Hematopoietic multipotent progenitor cell treated with erythropoietin and hydrocortisone succinate and interleukin-3 and kit ligand, for 8 days (in vitro differentiated cells): ENCODE measurements around the gene WNT7A.

Experiments used
- DNase-seq: peaks from one replicate; pipeline ENCODE4 v3.0.0-alpha.2; 2015

Gene WNT7A

DNA sequence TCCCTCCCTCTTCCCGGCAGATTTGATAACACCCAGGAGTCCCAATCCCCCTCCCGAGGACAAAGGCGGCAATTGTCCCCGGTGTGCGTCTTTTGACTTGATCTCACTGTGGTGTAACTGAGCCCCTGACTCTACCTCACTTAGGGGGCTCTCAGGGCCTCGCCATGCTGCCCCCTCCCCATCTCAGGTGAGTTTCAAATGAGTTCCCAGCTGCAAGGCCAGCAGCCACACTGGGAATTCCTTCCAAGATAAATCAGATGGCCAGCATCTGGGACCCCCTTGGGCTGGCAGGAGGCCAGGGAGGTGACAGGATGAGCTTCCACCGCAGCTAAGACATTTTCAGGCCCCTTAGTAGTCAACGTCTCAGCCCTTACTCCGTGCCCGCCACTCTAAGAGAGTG is 35.0 kb downstream of the WNT7A start:
- no peak for DNase-seq

- DNase-seq: no peak
Measured at GRCh38 chr3:13844286-13844685, 35.6 kb downstream of the WNT7A start.

DNA sequence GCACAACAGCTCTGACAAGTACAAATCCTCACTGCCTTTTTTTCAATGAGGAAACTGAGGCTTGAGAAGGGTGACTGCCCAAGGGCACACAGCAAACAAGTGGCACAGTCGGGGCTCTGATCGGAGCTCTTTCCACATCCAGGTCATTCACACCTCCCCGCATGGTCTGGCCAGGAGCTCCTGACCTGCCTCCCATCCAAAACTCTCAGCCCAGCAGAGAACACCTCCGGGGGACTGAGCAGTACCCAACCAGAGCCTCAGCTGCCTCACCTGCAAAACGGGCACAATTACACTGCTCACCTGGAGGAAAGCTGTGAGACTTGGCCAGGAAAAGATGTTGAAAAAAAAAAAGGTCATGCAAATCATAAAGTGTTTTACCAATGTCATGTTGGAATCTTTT is 36.5 kb downstream of the WNT7A start:
- DNase-seq: no peak

DNA sequence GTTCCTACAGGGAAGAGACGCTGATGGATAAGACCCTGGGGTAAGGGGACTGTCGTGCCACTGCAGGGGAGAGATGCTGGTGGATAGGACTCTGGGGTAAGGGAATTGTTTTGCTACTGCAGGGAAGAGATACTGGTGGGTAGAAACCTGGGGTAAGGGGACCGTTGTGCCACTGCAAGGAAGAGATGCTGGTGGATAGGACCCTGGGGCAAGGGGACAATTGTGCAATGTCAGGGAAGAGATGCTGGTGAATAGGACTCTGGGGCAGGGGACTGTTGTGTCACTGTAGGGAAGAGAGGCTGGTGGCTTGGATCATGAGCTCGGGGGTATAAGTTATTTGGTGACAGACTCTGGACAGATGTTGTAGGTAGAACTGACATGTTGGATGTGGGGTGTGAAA is 37.6 kb downstream of the WNT7A start:
- DNase-seq: no peak

DNA sequence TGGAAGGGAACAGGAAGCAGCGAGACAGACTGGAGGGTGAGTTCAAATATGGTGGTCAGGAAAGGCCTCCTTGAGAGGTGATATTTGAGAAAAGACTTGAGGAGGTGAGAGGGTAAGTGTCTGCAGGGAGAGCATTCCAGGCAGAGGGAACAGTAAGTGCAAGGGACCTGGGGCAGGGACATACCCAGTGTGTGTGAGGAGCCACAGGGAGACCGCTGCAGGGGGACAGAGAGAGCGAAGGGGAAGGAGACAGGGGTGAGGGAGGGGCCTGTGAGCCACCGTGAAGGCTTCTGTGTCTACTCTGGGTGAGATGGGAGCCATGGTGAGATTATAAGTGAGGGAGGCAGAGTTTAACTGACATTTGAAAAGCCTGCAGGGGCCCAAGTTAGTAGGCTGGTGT is 38.0 kb downstream of the WNT7A start:
- no peak for DNase-seq

GRCh38 chr3:13841141-13841540 is 38.7 kb downstream of the WNT7A start:
- DNase-seq: no peak

DNA sequence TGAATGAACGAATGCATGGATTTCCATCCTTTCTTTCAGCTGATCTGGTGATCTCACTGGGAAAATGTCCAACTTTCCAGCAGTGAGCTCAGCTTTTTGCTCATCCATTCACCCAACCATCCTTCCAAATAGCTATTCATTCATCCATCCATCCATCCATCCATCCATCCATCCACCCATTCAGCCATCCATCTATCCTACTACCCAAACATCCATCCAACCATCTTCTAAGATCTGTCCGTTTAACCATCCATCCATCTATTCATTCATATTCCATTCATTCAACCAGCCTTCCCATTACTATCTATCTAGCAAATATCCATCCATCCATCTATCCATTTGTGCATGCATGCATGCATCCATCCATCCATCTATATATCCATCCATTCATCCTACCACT is 39.4 kb downstream of the WNT7A start:
- no peak for DNase-seq

- DNase-seq: no peak
Measured at GRCh38 chr3:13839726-13840340, 40.0 kb downstream of the WNT7A start.

DNA sequence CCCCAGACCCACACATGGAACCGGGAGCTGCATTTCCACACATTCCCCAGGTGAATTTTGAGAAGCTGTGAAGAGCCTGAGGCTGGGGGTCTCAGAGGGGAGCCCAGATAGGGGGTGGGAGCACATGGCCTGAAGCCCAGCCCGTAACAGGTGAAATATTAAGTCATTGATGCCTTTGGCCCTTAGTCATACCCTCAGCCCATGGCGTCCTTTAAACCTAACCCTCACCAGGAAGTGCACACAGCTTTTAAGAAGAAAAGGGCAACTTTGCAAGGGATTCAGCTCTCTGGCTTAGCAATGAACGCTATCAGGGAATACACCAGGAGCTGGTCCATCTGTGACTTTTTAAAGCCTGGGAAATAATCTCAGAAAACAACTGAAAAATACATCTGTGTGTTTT is 40.6 kb downstream of the WNT7A start:
- DNase-seq: no peak

DNA sequence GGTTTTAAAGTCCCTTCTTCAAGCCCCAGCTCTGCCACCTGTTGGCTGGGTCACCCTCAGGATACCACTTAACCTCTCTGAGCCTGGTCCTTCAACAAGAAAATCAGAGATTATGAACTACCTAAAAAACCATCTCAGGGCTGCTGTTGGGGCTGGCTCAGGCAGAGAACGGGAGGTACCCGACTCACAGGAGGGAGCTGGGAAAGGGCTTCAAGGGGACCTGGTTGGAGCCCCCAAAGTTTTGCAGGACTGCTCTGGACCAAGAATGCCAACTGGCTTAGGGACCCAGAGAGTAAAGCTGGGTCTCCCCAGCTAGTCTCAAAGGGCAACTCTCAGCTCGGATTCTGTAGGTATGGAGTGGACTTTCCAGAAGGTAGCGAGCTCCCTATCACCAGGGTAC is 41.5 kb downstream of the WNT7A start:
- DNase-seq: no peak

DNA sequence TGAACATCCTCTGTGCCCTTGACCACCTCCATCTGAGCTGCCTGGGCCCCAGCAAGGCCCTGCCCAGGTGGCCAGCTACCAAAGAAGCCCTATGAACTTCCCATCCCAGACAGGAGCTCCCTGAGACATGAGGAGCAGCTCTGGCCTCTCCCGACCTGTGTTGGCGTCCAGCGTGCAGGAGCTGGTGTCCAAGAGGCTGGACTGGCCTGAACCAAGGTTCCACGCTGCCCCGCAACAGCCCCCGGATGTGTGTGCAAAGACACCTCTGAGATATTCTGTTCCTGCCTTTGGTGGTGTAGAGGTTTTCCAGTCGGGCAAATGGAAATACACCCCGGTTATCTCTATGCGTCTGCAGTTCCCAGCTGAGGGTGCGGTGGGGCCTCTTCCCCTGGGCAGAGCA is 42.1 kb downstream of the WNT7A start:
- DNase-seq: no peak

- DNase-seq: no peak
Measured at GRCh38 chr3:13836658-13837587, 42.9 kb downstream of the WNT7A start.

DNA sequence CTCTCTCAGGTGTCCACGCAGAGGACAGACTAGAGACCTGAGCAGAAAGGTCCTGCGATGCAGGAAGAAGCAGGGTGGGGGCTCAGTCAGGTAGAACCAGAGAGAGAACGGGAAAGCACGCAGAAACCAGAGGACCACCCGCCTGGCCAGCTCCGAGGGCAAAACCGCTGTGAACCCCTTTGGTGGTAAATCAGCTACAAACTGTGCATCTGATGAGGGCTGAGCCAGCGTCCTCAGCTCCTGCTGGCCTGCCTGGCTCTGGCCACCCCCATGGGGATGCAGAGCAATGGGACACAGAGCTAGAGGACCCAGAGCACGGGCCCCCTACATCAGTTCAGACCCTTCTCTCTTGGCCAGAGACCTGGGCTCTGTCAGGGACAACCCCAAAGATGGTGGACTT is 44.6 kb downstream of the WNT7A start:
- DNase-seq: no peak

GRCh38 chr3:13834258-13835035 is 45.4 kb downstream of the WNT7A start:
- DNase-seq: no peak

DNA sequence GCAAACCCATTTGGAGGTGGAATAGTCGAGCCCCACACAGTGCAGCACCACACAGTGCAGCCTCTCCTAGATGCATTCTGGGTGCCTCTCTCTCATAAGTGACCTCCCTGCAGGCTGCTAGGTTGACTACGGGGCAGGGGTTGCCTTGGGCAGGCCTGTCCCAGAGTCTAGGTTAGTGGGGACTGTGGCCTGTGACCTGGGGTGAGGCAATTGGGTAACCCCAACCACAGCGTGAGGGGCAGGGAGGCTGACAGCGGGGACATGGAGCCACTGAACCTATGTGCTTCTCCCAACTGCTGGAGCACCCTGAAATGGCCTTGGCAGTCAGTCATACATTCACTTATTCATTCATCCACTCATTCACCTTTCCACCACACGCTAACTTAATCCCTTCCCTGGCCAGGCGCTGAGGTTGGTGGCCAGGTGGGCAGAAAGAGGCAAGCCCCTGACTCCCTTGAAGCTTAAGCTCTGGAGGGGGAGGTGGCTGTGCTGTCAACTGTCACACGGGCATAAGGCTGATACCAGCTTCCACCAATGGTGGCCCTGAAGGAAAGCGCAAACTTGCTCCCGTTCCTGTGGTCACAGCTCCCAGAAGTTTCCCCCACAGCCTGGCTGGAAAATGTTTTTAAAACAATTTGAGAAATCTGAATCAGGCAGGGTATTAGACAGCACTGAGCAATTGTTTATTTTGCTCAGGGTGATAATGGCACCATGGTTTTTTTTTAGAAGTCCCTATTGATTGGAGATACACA is 46.2 kb downstream of the WNT7A start:
- no peak for DNase-seq

DNA sequence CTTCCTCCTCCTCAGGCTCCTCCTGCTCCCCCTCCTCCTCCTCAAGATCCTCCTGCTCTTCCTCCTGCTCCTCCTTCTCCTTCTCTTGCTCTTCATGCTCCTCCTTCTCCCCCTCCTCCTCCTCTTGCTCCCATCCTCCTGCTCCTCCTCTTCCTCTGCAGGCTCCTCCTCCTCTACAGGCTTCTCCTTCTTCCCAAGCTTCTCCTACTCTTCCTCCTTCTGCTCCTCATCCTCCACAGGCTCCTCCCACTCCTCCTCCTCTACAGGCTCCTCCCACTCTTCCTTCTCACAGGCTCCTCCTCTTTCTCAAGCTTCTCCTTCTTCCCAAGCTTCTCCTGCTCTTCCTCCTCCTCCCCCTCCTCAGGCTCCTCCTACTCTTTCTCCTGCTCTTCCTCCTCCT is 47.7 kb downstream of the WNT7A start:
- DNase-seq: no peak

GRCh38 chr3:13831386-13831996 is 48.4 kb downstream of the WNT7A start:
- no peak for DNase-seq

DNA sequence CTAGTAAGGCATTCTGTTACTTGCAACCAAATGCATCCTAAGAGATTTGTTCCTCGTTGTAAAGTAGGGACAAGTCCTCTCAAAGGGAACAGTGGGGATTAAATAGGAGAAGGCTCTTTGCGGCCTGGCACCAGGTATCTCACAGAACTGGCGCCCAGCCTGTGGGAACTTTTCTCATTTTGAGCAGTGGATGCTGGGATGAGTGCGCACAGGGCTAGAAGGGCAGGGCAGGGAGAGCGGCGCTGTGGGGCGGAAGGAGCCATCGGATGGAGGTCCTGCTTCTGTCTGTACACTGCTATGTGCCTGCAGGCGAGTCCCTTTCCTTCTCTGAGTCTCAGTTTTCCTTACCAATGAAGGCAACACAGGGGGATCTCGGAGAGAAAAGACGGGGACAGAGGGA is 50.6 kb downstream of the WNT7A start:
- no peak for DNase-seq

DNA sequence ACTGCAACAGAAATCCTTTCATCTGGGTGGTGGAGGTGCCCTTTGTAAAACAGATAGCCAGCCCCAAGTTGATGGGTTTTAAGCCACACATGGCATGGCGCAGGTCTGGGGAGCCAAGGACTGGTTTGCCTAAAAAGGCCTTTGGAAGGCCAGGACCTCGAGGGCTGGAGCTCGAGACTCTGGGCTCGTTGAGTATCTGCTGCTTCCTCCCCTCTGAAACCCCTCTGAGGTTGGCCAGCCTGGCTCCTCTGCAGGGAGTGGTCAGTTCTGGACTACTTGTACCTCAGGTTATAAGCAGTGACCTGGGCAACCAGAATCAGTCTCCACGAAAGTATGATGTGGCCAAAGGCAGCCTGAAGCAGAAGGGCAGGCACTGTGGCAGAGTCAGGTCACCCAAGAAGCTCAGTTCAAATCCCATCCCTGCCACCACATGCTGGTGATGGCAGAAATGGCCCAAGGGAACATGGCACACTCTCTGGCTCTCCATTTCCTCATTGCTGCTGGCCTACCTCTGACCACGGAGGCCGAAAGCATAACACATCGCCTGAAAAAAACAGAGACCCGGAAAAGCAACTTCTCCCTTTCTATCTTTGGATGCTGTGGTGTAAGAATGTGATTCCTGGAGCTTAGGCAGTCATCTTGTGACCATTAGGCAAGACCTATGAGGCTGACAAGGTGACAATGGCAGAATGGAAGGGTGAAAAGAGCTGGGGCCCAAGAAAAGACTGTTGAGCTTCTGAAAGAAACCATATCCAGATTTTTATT is 51.2 kb downstream of the WNT7A start:
- DNase-seq: no peak

GRCh38 chr3:13827699-13828098 is 52.2 kb downstream of the WNT7A start:
- no peak for DNase-seq

DNA sequence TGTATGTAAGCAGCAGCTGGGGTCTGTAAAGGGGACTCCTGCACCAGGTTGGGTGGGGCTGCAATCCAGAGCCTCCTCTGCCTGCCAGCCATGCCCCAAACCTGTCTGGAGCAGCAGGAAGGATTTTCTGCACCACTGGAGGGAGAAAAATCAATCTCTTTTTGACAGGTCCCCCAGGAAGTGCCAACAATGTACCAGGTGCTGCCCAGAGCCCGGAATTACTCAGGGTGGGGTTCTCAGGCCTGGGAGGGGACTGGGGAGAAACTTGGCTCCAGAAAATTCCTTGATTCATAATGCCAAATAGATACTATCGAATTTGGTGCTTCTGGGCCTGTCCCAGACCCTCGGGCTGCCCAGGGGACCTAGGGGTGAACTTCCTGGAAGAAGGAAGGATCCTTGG is 52.6 kb downstream of the WNT7A start:
- DNase-seq: no peak

GRCh38 chr3:13826672-13827071 is 53.2 kb downstream of the WNT7A start:
- no peak for DNase-seq
